Ovary (tissue), 3 donors: ENCODE measurements around the gene OR2L2.

ENCODE experiments used
- POLR2A ChIP-seq: fragments of 450-650 bp; IDR thresholded peaks from one replicate; pipeline ENCODE4 v1.6.1; 2017; ENCODE audit warnings: antibody characterized with exemption, mild to moderate bottlenecking, moderate library complexity
- TF ChIP-seq, protein P1 (sequence below), 3 donors: fragments of 450-650 bp in 2 of 3; fragments of 200-600 bp in 1 of 3; IDR thresholded peaks; one replicate each; pipeline versions ENCODE4 v1.5.1 to v1.8.0; 2016 to 2022; ENCODE audit warnings: antibody characterized with exemption in 3 of 3, mild to moderate bottlenecking in 1 of 3
- donor health status: DM: no; HTN: no; CAD: no.

GRCh38 chr1:248009681-248010080, 20.2 kb upstream of the OR2L2 start:
- TF ChIP-seq, protein P1, sequence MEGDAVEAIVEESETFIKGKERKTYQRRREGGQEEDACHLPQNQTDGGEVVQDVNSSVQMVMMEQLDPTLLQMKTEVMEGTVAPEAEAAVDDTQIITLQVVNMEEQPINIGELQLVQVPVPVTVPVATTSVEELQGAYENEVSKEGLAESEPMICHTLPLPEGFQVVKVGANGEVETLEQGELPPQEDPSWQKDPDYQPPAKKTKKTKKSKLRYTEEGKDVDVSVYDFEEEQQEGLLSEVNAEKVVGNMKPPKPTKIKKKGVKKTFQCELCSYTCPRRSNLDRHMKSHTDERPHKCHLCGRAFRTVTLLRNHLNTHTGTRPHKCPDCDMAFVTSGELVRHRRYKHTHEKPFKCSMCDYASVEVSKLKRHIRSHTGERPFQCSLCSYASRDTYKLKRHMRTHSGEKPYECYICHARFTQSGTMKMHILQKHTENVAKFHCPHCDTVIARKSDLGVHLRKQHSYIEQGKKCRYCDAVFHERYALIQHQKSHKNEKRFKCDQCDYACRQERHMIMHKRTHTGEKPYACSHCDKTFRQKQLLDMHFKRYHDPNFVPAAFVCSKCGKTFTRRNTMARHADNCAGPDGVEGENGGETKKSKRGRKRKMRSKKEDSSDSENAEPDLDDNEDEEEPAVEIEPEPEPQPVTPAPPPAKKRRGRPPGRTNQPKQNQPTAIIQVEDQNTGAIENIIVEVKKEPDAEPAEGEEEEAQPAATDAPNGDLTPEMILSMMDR (IDR thresholded peaks at IDR 0.05) = no peak
- TF ChIP-seq POLR2A = no peak
